ENCODE measurements around the gene RAB5IF.

- TF ChIP-seq DPF2 (CRISPR knock-in tag; IDR thresholded peaks at IDR 0.05; ENCODE audit: borderline replicate concordance, low read depth): no peak
- no peak for TF ChIP-seq EED (CRISPR knock-in tag; IDR thresholded peaks at IDR 0.05)
Observed at GRCh38 chr20:36582821-36583220, 22.8 kb upstream of the RAB5IF start.

All from HepG2 (cell line).